Limb (tissue), 2 donors: ENCODE results near the gene FOXE1.

Source experiments
- DNase-seq, 2 donors: peaks; one replicate each; pipeline ENCODE4 v3.0.0-alpha.2; 2016; ENCODE audit errors: extremely low spot score in 2 of 2

Gene FOXE1

DNA sequence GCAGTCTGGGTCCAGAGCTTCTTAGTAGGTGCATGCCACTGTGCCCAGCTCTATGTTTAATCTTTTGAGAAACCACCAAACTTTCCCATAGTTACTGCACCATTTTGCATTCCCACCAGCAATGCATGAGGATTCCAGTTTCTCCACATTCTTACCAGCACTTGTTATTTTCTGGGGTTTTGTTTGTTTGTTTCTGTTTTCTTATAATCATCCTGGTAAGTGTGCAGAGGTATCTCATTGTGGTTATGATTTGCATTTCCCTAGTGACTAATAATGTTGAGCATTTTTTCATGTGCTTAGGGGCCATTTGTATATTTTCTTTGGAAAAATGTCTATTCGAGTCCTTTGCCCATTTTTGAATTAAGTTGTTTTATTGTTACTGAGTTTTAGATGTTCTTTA, 11.4 kb downstream of the FOXE1 start:
- DNase-seq, result no peak

GRCh38 chr9:97866300-97866699, 13.3 kb downstream of the FOXE1 start:
- DNase-seq, result no peak

DNA sequence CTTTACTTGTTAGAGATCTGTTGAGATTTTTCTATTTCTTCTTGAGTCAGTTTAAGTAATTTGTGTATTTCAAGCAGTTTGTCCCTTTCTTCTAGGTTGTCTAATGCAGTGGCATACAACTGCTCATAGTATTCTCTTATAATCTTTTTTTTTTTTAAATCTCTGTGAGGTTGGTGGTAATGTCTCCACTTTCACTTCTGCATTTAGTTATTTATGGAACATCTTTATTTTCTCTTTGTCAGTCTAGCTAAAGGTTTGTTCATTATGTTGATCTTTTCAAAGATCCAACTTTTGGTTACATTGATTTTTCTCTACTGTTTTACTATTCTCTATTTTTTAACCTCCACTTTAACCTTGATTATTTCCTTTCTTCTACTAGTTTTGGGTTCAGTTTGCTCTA, 13.8 kb downstream of the FOXE1 start:
- DNase-seq, result no peak

DNA sequence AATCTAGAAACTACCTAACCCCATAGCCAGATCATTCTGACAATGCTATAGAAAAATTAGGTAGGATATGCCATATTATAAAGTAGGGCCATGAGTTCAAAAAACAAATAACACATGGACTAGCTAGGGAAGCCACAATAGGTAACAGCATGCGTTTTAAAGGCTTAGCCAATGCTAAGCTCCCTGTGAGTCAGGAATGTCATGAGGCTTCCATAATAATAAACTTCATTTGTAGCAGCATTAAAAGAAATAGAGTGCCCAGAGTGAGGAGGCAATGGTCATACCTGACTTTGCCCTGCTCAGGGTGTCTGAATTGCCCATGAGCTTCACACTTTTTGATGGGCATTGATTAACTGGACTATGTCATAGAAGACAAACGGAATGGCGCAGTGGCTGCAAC, 15.8 kb downstream of the FOXE1 start:
- no peak for DNase-seq

DNA sequence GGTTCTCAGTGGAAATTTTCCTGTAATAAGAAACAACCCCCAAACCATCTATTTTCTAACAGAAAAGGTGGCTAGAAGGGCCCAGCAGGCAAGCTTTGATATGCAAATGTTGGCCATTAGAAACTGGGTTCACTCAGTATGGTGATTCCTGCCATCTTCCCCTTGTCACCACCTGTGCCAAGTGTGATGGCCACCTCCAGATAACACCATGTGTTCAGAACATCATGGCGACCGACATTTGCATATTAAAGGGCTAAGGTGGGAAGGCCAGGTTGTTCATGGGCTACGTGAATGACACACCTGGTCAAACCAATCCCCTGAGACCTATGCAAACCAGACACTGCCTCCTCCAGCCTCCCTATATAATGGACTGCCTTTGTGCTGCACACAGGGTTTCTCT, 20.4 kb downstream of the FOXE1 start:
- no peak for DNase-seq

DNA sequence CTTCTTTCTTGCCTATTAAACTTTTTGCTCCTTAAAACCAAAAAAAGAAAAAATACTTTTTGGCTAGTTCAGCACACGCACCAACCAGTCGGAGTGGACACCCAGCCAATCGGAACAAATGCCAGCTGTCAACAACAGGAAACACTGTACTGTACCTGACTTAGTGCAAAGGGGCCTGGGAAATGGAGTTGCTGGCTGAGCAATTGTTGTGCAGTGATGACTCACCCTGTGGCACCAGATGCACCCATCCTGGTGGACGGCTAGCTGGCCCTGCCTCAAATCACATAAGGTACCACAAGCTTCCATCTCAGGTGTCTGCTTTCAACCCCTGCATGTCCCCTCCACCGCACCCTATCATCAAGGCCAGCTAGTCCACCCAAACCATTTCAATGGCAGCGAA, 20.9 kb downstream of the FOXE1 start:
- DNase-seq, result no peak

DNA sequence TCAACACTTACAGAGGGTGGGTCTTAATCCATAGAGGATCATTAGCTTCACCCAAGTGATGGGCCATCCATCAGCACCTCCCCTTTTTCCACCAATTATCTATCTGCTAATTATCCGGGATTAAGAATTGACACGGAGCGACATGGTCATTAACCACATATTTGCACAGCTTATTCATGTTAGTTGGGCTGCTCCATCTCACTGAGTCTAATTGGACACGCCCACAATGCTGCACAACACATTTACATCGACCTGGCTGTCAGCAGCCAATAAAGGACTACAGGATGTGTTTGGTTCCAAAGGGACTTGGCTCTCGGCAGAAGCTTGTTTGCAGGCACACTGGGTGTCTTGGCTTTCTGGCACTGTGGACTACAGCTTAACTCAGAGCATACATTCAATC, 21.6 kb downstream of the FOXE1 start:
- DNase-seq, result no peak

GRCh38 chr9:97875111-97875510, 22.1 kb downstream of the FOXE1 start:
- no peak for DNase-seq

DNA sequence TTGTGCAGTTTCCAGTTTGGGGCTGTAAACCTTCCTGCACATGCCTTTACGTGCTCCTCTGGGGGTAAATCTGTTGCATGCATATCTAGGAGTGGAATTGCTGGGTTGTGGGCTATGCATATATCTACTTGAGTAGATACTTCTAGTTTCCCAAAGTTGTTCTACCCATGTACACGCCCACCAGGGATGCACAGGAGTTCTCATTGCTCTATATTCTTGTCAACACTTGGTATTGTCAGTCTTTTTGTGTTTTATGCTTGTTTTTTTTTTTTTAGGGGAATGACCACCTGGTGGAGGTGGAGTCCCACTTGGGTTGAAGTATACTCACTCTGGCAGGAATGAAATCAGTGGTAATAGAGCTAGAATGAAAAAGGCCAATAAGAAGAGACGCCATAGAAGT, 23.0 kb downstream of the FOXE1 start:
- no peak for DNase-seq

DNA sequence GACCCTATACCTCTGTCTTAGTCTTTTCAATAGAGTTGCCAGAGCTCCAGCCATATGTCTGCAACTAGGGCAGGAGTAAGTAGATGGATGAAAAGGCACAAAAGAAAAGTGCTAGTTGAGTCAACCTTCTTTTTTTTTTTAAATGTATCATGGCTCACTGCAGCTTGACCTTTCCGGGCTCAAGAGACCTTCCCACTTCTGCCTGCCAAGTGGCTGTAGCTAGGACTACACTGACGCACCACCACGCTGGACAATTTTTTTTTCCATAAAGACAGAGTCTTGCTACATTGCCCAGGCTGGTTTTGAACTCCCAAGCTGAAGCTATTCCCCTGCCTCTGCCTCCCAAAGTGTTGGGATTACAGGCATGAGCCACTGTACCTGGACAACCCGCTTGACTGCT, 27.3 kb downstream of the FOXE1 start:
- no peak for DNase-seq

DNA sequence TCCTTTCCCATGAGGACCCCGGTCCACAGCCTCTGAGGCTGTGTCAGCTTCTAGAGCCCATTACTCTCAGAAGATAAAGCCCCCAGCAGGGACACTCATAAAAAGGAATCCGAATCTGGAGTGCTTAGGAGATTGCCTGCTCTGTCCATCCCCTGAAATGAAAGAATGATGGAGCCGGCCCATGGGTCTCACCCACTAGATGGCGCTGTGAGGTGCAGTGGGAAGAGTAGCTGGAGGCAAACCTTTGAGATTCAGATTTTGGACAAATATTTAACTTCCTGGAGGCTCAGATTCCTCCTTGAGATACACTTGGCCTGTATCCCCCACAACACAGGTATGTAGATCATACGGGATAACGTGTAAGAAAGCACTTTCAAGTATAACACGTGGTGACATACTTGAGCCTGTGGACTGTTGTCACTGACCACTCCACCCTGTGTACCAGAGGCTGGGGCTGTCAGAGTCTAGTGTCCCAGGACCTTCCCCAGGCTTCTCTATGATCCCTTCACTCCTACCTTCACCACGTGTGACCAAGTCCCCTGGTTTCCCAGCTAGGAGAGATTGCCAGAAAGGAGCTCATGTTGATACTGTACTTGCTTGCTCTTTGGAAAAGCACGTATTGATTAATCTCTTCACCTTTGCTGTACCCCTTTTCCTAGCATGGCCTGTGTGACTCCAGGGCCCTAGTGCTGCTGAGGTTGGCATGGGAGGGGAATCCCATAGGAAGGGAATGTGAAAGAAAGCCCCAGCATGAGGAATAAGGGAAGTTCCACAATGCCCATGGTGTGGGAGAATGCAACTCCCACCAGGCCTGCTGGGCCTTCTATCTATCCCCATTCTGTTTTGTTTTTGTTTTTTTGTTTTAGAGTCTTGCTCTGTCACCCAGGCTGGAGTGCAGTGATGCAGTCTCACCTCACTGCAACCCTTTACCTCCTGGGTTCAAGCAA, 37.2 kb downstream of the FOXE1 start:
- no peak for DNase-seq

DNA sequence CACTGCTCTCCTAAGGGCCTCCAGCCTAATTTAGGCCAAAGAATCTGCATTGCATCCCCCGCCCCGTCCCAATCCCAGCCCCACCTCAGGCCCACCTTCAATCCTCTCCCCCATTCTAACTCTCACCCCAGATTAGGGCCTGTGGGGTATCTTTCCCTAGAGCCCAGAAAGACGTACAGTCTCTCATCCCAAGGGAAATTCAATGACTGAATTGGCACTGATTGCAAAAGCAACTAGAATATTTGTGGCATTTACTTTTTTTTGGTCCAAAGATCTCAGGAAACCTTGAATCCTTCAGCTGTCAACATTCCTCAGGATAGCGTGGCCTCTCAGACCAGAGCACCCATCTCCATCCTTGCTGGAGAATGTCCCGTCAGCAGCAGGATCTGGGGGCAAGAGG, 38.7 kb downstream of the FOXE1 start:
- DNase-seq, result no peak

- no peak for DNase-seq
These were observed 39.4 kb downstream of the FOXE1 start for GRCh38 chr9:97892421-97892820.

DNA sequence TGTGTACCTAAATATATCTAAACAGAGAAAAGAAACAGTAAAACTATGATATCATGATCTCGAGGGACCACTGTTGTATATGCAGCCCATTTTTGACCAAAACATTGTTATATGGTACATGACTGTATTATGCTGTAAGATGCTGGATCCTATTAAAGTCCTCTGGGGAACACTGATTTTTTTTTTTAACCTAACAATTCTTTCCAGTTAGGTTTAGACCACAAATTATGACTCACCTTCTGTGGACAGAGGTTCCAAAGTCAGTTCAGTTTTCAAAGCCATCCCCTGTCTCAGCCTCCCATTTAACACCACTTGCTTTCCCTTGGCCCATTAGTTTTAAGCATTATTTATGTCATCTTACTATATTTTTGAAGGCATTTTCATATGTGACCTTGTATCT, 42.2 kb downstream of the FOXE1 start:
- DNase-seq, result no peak

DNA sequence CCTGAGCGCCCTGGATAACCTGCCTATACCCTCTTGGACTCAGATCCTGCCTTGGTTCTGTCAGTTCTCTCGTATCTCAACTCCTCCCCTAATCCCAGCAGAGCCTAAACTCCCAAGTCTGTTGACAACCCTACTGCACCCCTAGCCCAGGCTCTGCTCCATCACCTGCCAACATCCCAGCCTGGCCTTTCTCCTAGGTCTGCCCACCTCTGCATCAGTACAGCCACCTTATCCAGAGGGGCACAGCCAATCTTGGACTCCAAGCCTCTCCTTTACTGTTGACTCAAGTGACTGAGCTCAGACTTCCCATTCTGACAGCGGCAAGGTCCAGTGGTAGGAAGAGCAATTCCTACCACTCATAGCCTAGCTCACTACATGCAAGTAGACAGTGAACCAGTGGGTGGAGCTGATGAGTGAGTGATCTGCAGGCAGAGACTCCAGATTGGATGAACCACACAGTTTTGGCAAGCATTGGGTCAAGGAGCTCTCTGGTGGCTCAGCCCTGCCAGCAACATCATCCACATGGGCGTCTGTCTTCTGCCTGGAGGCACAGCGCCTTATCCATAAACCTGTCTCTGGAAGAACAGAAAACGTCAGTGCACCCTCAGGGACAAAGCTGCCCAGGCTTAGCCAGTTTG, 42.8 kb downstream of the FOXE1 start:
- no peak for DNase-seq

DNA sequence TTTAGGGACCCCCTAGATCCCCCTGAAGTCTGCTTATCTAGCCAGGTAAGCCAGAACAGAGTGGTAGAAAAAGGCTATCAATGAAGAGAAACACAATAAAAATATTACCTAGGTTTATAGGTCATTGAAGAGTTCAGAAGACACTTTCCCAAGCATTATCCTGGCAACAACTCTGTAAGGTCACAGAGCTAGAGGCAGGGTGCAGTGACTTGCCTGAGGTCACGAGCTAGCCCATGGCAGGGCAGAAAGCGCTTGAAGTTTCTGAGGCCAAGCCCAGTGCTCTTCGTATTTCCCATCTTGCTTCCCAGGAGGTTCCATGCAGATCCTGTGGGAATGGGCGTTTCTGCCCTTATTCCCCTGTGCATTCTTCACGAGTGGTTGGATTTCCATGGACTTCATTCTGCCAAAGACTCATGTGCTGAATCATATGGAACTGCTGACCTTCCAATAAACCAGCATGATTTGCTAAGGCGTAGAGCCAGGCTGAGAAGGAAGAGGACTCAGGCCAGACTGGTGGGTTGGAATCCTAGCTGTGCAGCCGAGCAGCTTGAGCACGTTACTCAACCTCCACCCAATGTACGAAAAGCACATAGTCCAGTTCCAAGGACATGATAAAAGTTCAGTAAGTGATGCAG, 47.2 kb downstream of the FOXE1 start:
- DNase-seq, result no peak

DNA sequence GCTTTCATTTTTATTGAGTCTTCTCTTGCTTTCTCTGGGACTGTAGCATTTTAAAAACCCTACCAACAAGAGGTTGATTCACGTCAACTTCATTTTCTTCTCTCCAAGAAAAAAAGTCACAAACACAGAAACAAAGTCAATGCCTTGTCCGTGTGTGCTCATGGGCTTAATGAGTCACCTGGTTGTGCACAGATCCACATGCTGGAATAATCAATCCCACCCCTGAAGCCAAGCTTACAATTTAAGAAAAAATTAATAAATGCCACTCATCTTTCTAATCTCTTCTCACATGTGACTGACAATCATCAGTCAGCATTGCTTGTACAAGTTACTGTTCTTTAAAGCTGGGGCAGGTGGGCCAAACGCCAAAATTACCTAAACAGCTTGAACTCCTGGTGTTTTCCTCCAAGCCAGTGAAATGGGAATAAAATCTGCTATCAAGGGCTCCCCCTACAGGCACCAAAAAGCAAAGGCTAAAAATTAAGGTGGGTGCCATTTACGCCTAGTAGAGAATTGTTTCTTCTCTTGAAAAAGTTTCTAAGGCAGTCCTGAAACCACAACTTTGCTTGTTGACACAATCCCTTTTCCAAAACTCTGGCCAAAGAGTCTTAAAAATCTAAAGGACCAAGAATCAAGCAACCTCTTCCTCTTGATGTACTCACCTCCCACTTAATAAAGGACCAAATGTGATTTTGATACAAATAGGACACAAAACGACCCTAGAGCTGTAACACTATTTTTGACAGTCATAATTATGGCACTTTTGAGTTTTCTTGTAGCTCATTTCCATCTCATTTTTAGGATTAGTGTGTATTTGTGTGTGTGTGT, 47.9 kb downstream of the FOXE1 start:
- peak in 1 of 2 donors; percentile 8 for DNase-seq

- DNase-seq, result no peak
These were observed 50.2 kb downstream of the FOXE1 start for GRCh38 chr9:97903177-97903576.

- no peak for DNase-seq
These were observed 51.7 kb downstream of the FOXE1 start for GRCh38 chr9:97904725-97905124.

DNA sequence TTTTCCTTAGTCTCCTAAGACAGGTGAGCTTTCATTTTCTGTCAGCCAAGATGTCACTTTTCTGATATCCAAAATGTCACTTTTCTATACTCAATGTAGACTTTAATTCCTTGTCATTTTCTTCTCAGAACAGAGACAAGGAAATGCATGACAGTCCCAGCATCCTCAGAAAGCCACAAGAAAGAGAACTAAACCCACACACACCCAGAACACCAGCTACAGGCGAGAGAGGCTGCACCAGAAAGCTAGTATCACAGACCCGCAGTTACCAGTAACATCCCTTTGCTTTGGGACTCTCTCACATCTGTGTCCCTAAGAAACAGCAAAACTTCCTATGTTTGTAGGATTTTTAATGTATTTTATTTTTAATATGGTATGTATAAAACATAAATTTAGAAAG, 52.2 kb downstream of the FOXE1 start:
- no peak for DNase-seq
